Caki2 (cell line): ENCODE measurements around the gene IL12RB1. TPM values are rescaled to one million over a fixed set of nuclear protein-coding genes. Genes with fewer than 3 reads are reported as not detected.
"Not testable (repeated sequence)": the region's sequence is repeated elsewhere in the genome, so short reads cannot be mapped to it uniquely, and the experiment has no call there.

ENCODE experiments used
- DNase-seq: peaks from one replicate; pipeline ENCODE4 v3.0.0-alpha.2; 2015; ENCODE audit warnings: low read depth
- in situ Hi-C: cut with HindIII; loops from 2 replicates; pipeline ENCODE4 v1.10.0; 2016; ENCODE audit warnings: low sequenced_read_pairs, low pct_unique_long_range_greater_than_20kb, mixed read lengths
- total RNA-seq: library from RNA; depleted of rRNA; stranded (reverse); fragments of >200 nt; shearing (Covaris generic); gene quantifications from 2 replicates; pipeline ENCODE4 v1.2.3, GENCODE V29; 2014; ENCODE audit warnings: low replicate concordance

Gene IL12RB1
- total RNA-seq, 1 experiment from 2014 or later, result 0.44 TPM

DNA sequence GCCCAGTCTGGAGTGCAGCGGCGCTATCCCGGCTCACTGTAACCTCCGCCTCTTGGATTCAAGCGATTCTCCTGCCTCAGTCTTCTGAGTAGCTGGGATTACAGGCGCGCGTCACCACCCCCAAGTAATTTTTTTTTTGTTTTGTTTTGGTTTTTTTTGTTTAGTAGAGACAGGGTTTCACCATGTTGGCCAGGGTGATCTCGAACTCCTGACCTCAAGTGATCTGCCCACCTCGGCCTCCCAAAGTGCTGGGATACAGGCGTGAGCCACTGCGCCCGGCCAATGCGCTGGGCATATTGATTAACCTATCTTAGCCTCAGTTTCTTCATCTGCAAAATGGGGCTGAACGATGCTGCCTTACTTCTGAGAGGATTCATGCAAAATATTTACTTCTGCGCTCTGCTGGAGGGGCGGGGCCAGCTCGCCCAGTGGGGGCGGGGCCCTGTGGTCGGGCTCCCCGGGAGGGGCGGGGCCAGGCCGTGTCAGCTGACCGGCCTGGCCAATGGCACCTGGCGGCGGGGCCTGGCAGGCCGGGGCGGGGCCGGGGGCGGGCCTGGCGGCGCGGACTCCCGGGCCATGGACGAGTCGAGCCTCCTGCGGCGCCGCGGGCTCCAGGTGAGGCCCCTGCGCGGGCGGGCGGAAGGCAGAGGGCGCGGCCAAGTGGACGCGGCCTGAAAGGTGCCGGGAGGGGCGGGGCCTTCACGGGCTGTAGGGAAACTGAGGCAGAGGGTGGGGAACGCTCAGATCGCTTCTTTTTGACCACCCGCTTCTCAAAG is 10.7 kb upstream of the IL12RB1 start, which contains the start of gene MAST3:
TSS of gene MAST3 (plus strand) at position 562 of the 776 bp plus-strand sequence. CDS start at position 577, 15 bp downstream.
- peak; percentile 57 for DNase-seq
- in situ Hi-C loops, result no loop called here

DNA sequence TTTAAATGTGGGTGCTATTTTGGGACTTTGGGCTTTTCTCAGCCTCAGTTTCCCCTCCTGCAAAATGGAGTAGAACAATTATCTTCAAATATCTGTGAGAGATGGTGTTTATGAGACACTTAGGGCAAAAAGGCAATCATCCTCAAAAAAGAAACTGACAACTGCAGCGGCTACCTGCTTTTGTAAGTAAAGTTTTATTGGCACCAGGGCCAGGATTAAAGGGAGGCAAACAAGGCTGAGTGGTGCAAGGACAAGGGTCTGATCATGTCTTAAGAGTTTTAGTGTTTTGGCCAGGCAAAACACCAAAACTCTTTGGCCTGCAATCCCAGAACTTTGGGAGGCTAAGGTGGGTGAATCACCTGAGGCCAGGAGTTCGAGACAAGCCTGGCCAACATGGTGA is 9.5 kb upstream of the IL12RB1 start:
- in situ Hi-C loops, result no loop called here
- DNase-seq, result no peak

DNA sequence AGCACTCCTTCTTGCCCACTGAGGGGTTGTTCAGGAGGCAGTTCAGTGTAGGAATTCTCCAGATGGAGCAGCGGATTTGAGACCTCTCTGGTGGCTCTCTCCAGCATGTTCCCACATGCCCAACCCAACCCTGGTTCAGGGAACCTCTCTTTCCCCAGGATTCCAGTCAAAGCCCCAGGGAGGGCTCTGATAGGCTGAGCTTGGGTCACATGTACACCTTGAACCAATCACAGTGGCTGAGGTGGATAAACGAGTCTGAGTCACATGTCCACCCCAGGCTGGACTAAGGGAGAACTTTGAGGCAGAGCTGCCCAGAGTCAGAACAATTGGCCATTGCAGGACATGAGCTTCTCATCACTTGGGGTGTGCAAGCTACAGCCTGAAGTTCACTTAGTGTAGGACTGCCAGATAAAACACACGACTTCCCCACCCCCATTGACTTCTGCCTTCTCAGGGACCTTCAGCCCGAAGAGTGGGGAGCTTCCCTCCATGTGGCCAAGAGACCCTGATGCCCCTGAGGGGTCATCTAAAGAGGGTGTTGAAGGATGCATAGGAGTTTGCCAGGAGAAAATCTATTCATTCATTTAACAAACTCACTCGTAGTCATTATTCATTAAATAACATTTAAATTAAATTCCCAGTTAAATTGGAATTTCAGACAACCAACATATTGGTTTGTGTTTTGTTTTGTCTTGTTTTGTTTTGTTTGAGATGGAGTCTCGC is 6.9 kb upstream of the IL12RB1 start:
- peak; percentile 59 for DNase-seq
- in situ Hi-C loops, result no loop called here

DNA sequence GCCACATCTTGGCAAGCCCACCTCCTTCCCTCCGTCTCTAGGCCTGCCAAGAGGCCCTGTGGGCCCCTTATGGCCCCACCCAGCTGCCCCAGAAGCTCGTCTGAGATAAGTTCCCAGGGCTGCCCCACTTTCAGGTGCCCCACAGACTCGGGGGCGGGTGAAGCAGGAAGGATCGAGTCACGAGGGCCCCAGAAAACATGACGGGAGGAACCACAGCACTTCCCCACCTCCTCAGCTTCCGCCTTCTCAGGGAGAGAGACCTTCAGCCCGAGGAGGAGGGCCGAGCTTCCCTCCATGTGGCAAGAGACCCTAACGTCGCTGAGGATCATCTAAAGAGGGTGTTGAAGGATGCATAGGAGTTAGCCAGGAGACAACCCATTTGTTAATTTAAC is 4.5 kb upstream of the IL12RB1 start:
- in situ Hi-C loops, result no loop called here

DNA sequence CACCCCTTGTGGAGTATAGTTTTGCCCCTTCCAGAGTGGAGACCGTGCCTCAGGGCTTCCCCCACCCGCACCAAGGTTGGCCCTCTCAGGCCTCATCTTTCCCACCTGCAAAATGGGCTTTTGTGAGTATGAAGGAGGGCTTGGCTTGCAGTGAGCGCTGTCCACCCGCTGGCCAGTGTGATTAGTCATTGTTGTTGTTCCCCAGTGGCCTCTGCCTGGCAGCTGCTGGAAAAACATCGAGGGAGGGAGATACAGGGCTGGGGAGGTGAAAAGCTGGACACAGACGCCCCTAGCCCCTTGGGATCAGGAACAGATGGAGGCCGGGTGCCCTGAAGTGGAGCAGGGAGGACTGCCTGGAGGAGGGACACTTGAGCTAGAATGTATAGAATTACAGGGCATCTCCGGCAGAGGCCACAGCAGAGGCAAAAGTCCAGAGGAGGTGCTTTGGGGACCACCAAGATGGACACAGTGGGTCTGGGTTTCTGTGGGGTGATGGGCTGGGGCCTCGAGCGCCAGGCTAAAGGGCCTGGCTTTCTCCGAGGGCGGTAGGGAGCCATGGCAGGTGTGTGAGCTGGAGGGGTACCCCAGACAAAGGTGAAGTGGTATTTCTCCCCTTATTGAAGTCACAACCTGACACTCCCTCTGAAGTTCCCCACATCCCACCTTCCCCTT is 3.9 kb upstream of the IL12RB1 start:
- in situ Hi-C loops, result no loop called here
- no peak for DNase-seq

More for the DNA sequence above, 4.5 kb upstream of the IL12RB1 start:
- no peak for DNase-seq

DNA sequence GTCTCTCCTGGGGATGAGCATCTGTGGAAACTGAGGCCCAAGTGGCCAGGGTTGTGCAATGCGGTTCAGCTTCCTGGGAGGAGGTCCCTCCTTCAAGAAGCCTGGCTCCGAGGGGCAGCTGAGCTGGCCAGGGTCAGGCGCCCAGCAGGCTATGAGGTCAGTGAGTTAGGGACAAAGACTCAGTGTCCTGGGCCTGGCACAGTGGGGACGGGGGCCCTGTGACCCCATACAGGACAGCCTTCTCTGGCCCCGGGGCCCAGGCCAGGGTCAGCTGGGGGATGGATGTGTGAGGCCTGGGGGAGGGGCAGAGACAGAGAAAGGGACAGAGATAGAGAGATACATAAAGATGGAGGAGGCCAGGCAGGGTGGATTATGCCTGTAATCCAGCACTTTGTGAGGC is 3.0 kb upstream of the IL12RB1 start:
- no peak for DNase-seq
- in situ Hi-C loops, result no loop called here

DNA sequence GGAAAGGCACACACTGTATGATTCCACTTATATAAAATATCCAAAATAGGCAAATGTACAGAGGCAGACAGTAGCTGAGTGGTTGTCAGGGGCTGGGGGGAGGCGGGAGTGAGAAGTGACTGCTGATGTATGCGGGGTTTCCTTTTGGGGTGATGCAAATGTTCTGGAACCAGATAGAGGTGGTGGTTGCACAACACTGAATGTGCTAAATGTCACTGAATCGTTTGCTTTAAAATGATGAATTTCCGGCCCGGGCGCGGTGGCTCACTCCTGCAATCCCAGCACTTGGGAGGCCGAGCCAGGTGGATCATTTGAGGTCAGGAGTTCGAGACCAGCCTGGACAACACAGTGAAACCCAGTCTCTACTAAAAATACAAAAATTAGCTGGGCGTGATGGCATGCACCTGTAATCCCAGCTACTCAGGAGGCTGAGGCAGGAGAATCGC is 2.4 kb upstream of the IL12RB1 start:
- in situ Hi-C loops, DNase-seq: not testable (repeated sequence)

DNA sequence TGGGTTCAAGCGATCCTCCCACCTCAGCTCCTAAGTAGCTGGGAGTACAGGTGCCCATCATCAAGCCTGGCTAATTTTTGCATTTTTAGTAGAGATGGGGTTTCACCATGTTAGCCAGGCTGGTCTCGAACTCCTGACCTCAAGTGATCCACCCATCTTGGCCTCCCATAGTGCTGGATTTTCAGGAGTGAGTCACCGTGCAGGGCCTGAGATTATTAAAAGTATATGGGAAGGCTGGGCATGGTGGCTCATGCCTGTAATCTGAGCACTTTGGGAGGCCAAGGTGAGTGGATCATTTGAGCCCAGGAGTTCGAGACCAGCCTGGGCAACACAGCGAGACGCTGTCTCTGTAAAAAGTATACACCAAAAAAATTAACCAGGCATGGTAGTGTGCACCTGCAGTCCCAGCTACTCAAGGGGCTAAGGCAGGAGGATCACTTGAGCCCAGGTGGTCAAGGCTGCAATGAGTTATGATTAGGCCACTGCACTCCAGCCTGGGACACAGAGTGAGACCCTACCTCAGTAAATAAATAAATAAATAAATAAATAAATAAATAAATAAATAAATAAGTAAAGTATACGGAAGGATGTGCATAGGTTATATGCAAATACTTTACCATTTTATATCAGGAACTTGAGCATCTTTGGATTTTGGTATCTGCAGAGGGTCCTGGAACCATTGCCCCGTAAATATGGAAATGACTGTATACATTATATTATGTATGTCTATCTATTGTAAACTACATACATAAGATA is 854 bp downstream of the IL12RB1 start:
- in situ Hi-C loops, result no loop called here
- DNase-seq, result no peak

DNA sequence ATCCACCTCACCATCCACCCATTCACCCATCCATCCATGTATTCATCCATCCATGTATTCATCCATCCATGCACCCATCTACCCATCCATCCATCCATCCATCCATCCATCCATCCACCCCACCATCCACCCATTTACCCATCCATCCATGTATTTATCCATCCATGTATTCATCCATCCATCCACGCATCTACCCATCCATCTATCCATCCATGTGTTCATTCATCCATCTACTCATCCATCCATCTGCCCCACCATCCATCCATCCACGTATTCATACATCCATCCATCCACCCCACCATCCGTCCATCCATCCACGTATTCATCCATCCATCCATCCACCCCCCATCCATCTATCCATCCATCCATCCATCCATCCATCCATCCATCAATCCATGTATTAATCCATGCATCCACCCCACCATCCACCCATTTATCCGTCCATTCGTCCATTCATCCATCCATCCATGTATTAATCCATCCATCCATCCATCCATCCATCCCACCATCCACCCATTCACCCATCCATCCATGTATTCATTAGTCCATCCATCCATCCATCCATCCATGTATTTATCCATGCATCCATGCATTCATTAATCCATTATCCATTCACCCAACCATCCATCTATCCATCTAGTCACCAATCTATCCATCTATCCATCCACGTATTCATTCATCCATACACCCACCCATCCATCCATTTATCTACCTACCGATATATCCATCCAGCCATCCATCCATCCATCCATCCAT is 2.6 kb downstream of the IL12RB1 start:
- in situ Hi-C loops, result no loop called here
- DNase-seq, result no peak

DNA sequence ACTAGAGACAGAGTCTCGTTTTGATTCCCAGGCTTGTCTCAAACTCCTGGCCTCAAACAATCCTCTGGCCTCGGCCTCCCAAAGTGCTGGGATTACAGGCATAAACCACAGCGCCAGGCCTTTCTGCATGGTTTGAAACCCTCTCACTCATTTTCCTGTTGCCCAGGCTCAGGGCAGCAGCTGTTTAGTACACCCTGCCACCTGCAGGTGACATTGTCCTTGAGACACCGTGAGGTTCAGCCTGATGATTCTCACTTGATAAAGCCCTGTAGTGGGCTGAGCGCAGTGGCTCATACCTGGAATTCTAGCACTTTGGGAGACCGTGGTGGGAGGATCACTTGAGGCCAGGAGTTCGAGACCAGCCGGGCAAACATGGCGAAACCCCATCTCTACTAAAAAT is 12.5 kb downstream of the IL12RB1 start:
- in situ Hi-C loops, result no loop called here
- no peak for DNase-seq

DNA sequence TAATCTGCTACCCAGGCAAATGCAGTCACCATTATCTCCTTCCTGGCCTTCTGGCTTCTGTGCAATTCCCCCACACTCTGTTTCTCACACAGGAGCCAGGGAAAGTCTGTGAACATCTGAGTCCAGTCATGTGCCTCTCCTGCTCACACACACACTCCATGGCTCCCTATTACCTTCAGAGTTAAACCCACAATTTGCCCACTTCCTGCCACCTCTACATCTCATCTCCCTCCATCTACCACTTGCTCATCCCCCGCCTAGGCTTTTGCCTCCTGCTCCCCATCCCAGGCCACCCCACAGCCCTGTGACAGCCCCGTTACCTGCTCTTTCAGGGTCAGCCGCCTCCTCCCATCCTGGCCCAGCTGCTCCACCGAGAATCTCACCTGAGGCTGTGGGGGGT is 13.5 kb downstream of the IL12RB1 start:
- DNase-seq, result no peak
- in situ Hi-C loops, result no loop called here

DNA sequence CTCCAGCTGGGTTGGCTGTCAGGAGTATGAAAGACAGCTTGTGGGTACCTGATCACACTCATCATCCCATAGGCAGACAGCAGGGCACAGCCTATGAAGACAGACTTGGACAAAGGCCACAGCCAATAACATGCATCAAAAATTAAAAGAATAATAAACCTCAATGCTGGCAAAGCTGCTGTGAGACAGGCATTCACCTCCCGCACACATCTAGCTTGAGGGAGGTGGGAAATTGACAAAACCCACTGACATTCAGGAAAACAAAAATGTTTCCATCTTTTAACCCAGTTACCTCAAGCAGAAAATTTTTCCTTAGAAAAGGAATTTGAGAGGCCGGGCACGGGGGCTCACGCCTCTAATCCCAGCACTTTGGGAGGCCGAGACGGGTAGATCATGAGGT is 14.4 kb downstream of the IL12RB1 start:
- in situ Hi-C loops, result no loop called here
- DNase-seq, result no peak

DNA sequence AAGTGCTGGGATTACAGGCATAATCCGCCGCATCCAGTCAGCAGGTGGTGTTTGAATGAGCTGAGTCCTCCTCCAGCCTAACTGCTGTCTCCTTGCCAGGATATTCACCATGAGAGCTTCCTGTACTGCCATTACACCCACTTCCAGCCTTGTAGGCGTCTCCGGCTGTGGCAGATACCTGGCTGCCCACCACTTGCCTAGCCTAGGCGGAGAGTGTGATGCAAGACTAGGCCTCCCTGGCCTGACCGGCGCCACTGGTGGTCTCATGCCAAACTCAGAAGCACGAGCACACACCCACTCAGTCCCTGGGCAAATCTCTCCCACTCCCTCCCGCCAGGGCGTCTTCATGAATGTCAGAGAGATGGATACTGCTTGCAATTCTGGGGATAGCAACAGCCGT is 16.6 kb downstream of the IL12RB1 start:
- no peak for DNase-seq
- in situ Hi-C loops, result no loop called here

DNA sequence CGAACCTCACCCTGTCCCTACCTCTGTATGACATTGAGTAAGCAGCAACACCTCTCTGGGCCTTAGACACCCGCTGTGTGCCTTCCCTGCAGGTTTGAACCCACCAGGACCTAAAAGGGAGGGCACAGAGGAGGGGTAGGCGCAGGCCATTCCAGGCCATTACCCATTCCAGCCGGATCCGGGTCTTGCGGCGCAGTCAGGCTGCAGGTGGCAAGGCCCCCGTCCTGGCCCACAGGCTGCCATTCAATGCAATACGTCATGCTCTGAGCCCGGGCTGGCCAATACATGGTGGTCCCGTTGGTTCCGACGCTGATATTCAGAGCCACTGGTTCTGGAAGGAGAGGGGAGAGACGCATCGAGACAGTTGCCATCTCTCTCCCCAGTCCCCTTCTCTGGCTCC is 17.4 kb downstream of the IL12RB1 start:
- DNase-seq, result no peak
- in situ Hi-C loops, result no loop called here

DNA sequence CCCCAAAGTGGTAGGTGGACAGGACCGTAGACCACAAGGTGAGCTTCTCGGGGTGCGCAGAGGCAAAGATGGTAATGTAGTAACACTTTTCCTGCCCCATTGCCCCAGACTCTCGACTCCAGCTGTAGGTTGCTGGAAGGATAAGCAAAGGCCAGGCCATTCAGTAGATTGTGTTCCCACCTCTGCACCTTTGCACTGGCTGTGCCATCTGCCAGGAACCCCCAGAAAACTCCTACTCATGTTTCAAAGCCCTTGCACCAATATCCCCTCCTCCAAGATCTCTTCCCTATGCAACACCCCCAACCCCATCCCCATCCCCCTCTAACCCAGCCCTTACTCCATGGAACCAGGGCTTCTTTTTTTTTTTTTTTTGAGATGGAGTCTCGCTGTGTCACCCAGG is 18.3 kb downstream of the IL12RB1 start:
- DNase-seq, result no peak
- in situ Hi-C loops, result no loop called here

DNA sequence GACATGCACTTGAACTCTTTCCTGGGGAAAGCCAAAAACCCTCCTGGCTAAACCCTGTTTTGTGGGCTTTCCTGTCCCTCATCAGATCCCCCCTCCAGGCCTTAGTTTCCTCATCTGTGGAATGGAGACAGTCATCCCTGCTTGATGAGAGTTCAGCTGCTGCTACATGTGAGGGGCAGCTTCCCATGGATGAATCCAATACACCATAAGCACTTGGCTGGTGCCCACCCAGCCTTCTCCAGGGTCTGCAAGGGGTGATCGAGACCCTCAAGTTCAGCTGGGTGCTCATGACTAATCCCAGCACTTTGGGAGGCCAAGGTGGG is 21.6 kb downstream of the IL12RB1 start:
- in situ Hi-C loops, result no loop called here
- DNase-seq, result no peak

DNA sequence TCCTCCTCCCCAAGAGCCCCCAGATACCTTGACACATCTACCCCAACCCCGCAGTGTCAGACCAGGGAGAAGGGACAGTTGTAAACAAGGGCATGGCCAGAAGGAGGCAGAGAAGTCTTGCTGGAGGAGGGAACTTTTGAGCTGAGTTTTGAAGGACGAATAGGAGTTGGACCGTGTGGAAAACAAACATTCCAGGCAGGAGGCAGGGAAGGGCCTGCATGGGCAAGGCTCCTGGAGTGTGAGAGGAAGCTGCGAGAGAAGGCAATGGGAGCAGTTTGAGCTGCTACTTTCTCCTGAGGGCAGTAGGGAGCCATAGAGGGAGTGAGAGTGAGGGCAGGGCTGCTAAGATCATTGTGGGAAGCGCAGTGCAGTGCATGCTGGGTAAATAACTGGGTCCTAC is 23.3 kb downstream of the IL12RB1 start:
- in situ Hi-C loops, result no loop called here
- DNase-seq, result peak; percentile 71

DNA sequence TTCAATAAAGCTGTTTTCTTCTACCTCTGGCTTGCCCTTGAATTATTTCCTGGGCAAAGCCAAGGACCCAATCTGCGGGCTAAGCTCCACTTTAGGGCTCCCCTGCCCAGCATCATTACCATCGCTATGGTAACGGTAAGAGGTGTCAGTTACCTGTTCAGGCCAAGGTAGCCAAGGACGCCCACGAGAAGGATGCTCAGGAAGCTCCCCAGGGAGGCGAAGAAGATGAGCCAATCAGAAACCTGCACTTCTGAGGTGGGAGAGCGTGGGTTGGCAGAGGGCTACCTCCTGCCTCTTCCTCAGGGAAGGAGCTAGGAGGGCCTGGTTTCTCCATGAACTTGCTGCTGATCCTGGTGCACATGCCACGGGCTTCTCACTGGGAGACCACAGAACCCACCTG is 24.7 kb downstream of the IL12RB1 start:
- DNase-seq, result no peak
- in situ Hi-C loops, result no loop called here
